IPS-18a (cell line): Measurements from ENCODE around the gene GNB1L.

Experiments used
- H3K27ac ChIP-seq: one replicate; pipeline ENCODE4 v1.5.1; 2013; ENCODE audit warnings: low read length
- H3K27me3 ChIP-seq: one replicate; pipeline ENCODE4 v1.6.1; 2013; ENCODE audit warnings: mild to moderate bottlenecking, low read length; ENCODE audit not compliant: control insufficient read depth, insufficient read depth
- H3K36me3 ChIP-seq: one replicate; pipeline ENCODE4 v1.6.1; 2013; ENCODE audit warnings: low read depth, low read length; ENCODE audit not compliant: control insufficient read depth
- H3K4me1 ChIP-seq: one replicate; pipeline ENCODE4 v1.6.1; 2013; ENCODE audit warnings: low read depth, low read length; ENCODE audit not compliant: control insufficient read depth
- H3K4me3 ChIP-seq: one replicate; pipeline ENCODE4 v1.5.1; 2013; ENCODE audit warnings: low read length
- H3K9ac ChIP-seq: one replicate; pipeline ENCODE4 v1.6.1; 2013; ENCODE audit warnings: mild to moderate bottlenecking, low read length, moderate library complexity
- H3K9me3 ChIP-seq: one replicate; pipeline ENCODE4 v1.6.1; 2013; ENCODE audit warnings: low read depth, low read length; ENCODE audit not compliant: control insufficient read depth

GNB1L gene

GRCh38 chr22:19854778-19855503 is at the start of gene GNB1L, which contains the start of gene RTL10:
Gene GNB1L (minus strand): TSS chr22:19854874. CDS start chr22:19821355, 33,519 bp downstream.
Gene RTL10 (minus strand): TSS chr22:19854874. CDS start chr22:19852261, 2,613 bp downstream.
- peak within 1 kb of the TSS; percentile 49 for H3K27ac ChIP-seq
- peaks cover 21% of the 10 kb centered on the region for H3K36me3 ChIP-seq
- peaks cover 19% of the 10 kb centered on the region for H3K4me1 ChIP-seq
- peak within 1 kb of the TSS; percentile 81 for H3K9ac ChIP-seq
- no peaks in the 10 kb centered on the region for H3K27me3 ChIP-seq
- no peaks in the 10 kb centered on the region for H3K9me3 ChIP-seq
- peak within 1 kb of the TSS; percentile 79 for H3K4me3 ChIP-seq

DNA sequence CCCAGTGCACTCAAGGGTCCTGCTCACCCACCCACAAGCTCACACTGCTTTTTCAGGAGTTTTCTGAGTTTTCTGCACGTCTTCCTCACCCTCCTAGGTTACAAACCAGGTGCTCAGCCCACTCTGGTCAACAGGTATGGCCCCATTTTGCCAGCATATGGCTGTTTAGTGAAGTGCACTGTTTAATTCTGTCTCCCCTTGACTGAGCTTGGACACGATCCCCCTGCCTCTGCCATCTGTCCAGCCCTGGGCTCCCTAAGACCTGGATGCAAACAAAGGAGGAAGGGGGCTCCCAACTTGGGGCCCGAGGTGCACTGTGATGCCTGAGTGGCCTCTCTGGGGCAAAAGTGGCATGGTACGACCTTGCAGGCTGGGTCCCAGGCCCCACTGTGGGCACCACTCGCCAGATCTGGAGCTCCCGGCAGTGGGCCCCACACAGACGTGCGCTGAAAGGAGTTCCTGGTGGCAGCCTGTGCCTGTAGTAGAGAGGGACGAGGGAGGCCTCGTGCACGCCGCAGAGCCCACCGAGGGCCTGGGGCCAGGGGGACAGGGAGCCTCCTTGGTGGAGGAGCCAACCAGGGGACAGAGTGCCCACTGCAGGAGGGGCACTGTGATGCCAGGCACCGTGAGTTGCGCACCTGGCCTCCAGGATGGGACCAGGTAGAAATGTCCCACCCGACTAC is 49.6 kb upstream of the GNB1L start:
- no peaks in the 10 kb centered on the region for H3K36me3 ChIP-seq
- no peaks in the 10 kb centered on the region for H3K27me3 ChIP-seq
- H3K27ac ChIP-seq: no peak overlapping the region
- peaks cover 15% of the 10 kb centered on the region for H3K4me1 ChIP-seq
- H3K9ac ChIP-seq: no peak overlapping the region
- H3K9me3 ChIP-seq: no peaks in the 10 kb centered on the region
- H3K4me3 ChIP-seq: no peak overlapping the region

GRCh38 chr22:19903513-19903912 is 48.8 kb upstream of the GNB1L start:
- Histone ChIP-seq H3K9me3 (no peaks in the 10 kb centered on the region), H3K27ac (no peak overlapping the region), H3K4me3 (no peak overlapping the region), H3K27me3 (no peaks in the 10 kb centered on the region), H3K9ac (no peak overlapping the region), H3K36me3 (no peaks in the 10 kb centered on the region), H3K4me1 (peaks cover 15% of the 10 kb centered on the region)

- Histone ChIP-seq H3K4me1 (peaks cover 15% of the 10 kb centered on the region), H3K4me3 (no peak overlapping the region), H3K27ac (no peak overlapping the region), H3K9me3 (no peaks in the 10 kb centered on the region), H3K27me3 (no peaks in the 10 kb centered on the region), H3K9ac (no peak overlapping the region), H3K36me3 (no peaks in the 10 kb centered on the region)
Observed at GRCh38 chr22:19903031-19903430, 48.4 kb upstream of the GNB1L start.

- no peak overlapping the region for H3K4me3 ChIP-seq
- peaks cover 15% of the 10 kb centered on the region for H3K4me1 ChIP-seq
- H3K27ac ChIP-seq: no peak overlapping the region
- no peak overlapping the region for H3K9ac ChIP-seq
- H3K27me3 ChIP-seq: no peaks in the 10 kb centered on the region
- no peaks in the 10 kb centered on the region for H3K36me3 ChIP-seq
- no peaks in the 10 kb centered on the region for H3K9me3 ChIP-seq
Observed at GRCh38 chr22:19902245-19902715, 47.6 kb upstream of the GNB1L start.

DNA sequence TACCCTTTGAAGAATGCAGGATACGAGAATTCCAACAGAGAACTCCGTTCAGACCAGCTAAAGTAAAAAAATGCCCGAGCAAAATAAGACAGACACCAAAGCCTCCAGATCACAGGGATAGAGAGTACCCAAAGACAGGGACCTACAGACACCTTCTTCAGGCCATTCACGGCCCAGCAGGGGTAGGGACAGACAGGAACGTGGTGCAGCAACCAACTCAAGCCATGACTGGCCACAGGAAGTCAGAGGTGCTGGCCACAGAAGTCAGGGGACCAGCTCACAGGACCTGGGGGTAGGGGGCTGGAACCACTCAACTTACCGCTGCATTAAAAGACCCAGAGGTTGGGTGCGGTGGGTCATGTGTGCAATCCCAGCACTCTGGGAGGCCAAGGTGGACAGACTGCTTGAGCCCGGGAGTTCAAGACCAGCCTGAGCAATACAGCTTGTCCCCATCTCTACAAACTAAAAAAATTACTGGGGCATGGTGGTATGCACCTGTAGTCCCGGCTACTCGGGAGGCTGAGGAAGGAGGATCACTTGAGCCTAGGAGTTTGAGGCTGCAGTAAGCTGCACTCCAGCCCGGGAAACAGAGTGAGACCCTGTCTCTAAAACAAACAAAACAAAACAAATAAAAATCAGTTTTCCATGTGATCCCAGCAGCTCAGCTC is 47.0 kb upstream of the GNB1L start:
- H3K27me3 ChIP-seq: no peaks in the 10 kb centered on the region
- H3K4me3 ChIP-seq: no peak overlapping the region
- H3K36me3 ChIP-seq: no peaks in the 10 kb centered on the region
- H3K4me1 ChIP-seq: peaks cover 15% of the 10 kb centered on the region
- no peaks in the 10 kb centered on the region for H3K9me3 ChIP-seq
- H3K27ac ChIP-seq: no peak overlapping the region
- H3K9ac ChIP-seq: no peak overlapping the region

GRCh38 chr22:19900707-19901436 is 46.2 kb upstream of the GNB1L start:
- H3K36me3 ChIP-seq: no peaks in the 10 kb centered on the region
- no peaks in the 10 kb centered on the region for H3K9me3 ChIP-seq
- no peak overlapping the region for H3K9ac ChIP-seq
- no peak overlapping the region for H3K27ac ChIP-seq
- no peak overlapping the region for H3K4me3 ChIP-seq
- no peaks in the 10 kb centered on the region for H3K27me3 ChIP-seq
- peaks cover 15% of the 10 kb centered on the region for H3K4me1 ChIP-seq

- no peak overlapping the region for H3K4me3 ChIP-seq
- peaks cover 14% of the 10 kb centered on the region for H3K4me1 ChIP-seq
- no peak overlapping the region for H3K27ac ChIP-seq
- no peaks in the 10 kb centered on the region for H3K36me3 ChIP-seq
- no peaks in the 10 kb centered on the region for H3K27me3 ChIP-seq
- no peak overlapping the region for H3K9ac ChIP-seq
- no peaks in the 10 kb centered on the region for H3K9me3 ChIP-seq
Observed at GRCh38 chr22:19898831-19899567, 44.3 kb upstream of the GNB1L start.

DNA sequence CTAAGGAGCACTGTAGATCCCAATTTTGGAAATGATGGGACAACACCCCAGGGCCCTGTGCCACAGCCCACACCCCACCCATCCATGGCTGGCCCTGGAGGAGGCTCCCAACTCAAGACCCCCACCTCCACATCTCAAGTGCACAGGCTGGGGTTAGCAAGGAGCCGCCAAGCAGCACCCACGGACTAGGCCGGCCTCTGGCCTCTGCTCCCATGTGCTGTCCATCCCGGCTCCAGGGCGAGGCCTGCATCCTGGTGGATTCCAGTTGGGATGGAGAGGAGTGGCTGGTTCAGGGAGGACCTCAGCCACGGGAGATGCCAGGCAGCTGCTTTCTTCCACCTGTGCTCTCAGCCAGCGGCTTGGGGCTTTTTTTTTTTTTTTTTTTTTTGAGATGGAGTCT is 43.5 kb upstream of the GNB1L start:
- H3K4me3 ChIP-seq: no peak overlapping the region
- no peaks in the 10 kb centered on the region for H3K9me3 ChIP-seq
- no peak overlapping the region for H3K27ac ChIP-seq
- H3K4me1 ChIP-seq: peaks cover 7% of the 10 kb centered on the region
- H3K27me3 ChIP-seq: peaks cover 2% of the 10 kb centered on the region
- no peaks in the 10 kb centered on the region for H3K36me3 ChIP-seq
- no peak overlapping the region for H3K9ac ChIP-seq

DNA sequence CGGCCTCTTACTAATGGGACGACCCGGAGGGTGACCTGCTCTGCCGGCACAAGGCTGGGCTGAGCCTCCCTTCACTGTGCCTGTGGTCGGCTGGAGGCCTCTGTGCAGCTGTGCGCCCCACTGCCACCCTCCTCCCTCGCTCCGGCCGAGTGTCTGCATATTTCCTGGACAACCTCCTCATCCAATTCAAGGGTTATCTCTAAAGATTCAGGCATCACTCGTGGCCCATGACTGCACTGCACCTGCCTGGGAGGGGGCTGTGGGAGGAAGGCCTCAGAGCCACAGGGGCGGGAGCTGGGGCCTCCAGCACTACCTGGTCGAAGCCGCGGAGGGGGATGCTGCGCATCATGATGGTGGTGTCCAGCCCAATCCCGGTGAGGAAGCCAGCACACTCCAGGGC is 43.1 kb upstream of the GNB1L start:
- no peaks in the 10 kb centered on the region for H3K36me3 ChIP-seq
- H3K27ac ChIP-seq: no peak overlapping the region
- H3K4me3 ChIP-seq: no peak overlapping the region
- no peaks in the 10 kb centered on the region for H3K9me3 ChIP-seq
- H3K4me1 ChIP-seq: peaks cover 6% of the 10 kb centered on the region
- no peak overlapping the region for H3K9ac ChIP-seq
- peaks cover 6% of the 10 kb centered on the region for H3K27me3 ChIP-seq
